Measurements from ENCODE around the gene RBM4. TPM values are rescaled to one million over a fixed set of nuclear protein-coding genes. Genes with fewer than 3 reads are reported as not detected.

RBM4 gene
- total and polyA plus RNA-seq, 2 of the 4 experiments (the other 2 are of a cell fraction) = 165 to 198 TPM

- Histone ChIP-seq H2AK9ac (replicated peaks; ENCODE audit: low read depth, low read length, poor library complexity) (no peak overlapping the region), H3K9ac (ENCODE audit: low read depth, low read length) (no peak overlapping the region), H2AK5ac (ENCODE audit: low read depth, low read length) (no peak overlapping the region), H3K23ac (ENCODE audit: low read depth, low read length) (no peak overlapping the region), H2BK5ac (ENCODE audit: low read depth, low read length, poor library complexity, severe bottlenecking) (no peak overlapping the region), H3K27me3 (ENCODE audit: control insufficient read depth, insufficient read depth, low read length) (no peaks in the 10 kb centered on the region; the same call in 1 of the 2 replicates), H3K36me3 (ENCODE audit: control insufficient read depth, insufficient read depth, low read length) (0 out of 2 replicates have a peak, but pooled peaks cover 1% of the 10 kb centered on the region), H3K18ac (ENCODE audit: low read depth, low read length) (no peak overlapping the region), H3K14ac (replicated peaks; ENCODE audit: low read depth, low read length) (no peak overlapping the region), H3K9me3 (ENCODE audit: control insufficient read depth, insufficient read depth, low read length) (no peaks in the 10 kb centered on the region), H4K91ac (ENCODE audit: insufficient read depth, low read depth, low read length) (no peak overlapping the region), H4K20me1 (ENCODE audit: insufficient read depth, low read length) (no peaks in the 10 kb centered on the region; the same call in 1 of the 2 replicates), H3K4me3 (ENCODE audit: insufficient read depth, low read depth, low read length) (no peak overlapping the region), H2BK15ac (ENCODE audit: low read depth, low read length) (no peak overlapping the region), H3K79me1 (ENCODE audit: low read depth in 1 of 2, low read length in 2 of 2) (no peaks in the 10 kb centered on the region), H3K4ac (ENCODE audit: low read depth, low read length) (no peak overlapping the region), H3K4me2 (ENCODE audit: low read depth, low read length) (no peak overlapping the region), H3K4me1 (ENCODE audit: control insufficient read depth, insufficient read depth, low read length) (no peaks in the 10 kb centered on the region), H3K56ac (ENCODE audit: extremely low read depth, insufficient read depth, low read length) (no peak overlapping the region), H4K5ac (ENCODE audit: low read depth, low read length) (no peak overlapping the region), H3K27ac (ENCODE audit: insufficient read depth, low read length) (no peak overlapping the region), H2BK20ac (ENCODE audit: low read depth, low read length) (no peak overlapping the region), H4K8ac (ENCODE audit: low read depth in 2 of 2, low read length in 2 of 2) (no peak overlapping the region), H2AFZ (replicated peaks; ENCODE audit: low read length, poor library complexity) (no peak overlapping the region), H3K9me1 (ENCODE audit: insufficient read depth, low read length) (no peaks in the 10 kb centered on the region), H2BK120ac (ENCODE audit: low read depth, low read length) (no peak overlapping the region)
- in situ Hi-C loops (cut with MboI; ENCODE audit: low sequenced_read_pairs) (loop anchor here (10.0 kb wide), 1 partner anchor 281 kb away; no protein-coding TSS in a partner anchor), dilution Hi-C loops (cut with HindIII; ENCODE audit: low sequenced_read_pairs, unreplicated experiment) (no loop called here), intact Hi-C loops (cut with micrococcal nuclease) (no loop called here)
- ATAC-seq (ENCODE audit: low read depth) = no peak
- POLR2A ChIA-PET (ENCODE audit: unreplicated experiment) = no interaction called here
- no peak for DNase-seq
- WGBS, 2 experiments (ENCODE audit: extremely low coverage in 2 of 2, insufficient read length in 1 of 2) = 83% methylated on average over 6 of the region's 15 CpGs; no CpG with 5 or more reads in 1 of the 2 experiments
- CTCF ChIA-PET = no interaction called here
- TF ChIP-seq CHD1 (IDR thresholded peaks at IDR 0.05; ENCODE audit: low read depth, low read length) (no peak), RCOR1 (IDR thresholded peaks at IDR 0.05; ENCODE audit: insufficient replicate concordance, low read length) (no peak), POLR2A (IDR thresholded peaks at IDR 0.05; ENCODE audit: low read depth, low read length) (no peak), RAD21 (IDR thresholded peaks at IDR 0.05; ENCODE audit: low read length) (no peak), CEBPB (IDR thresholded peaks at IDR 0.05; ENCODE audit: low read depth, low read length) (no peak), ELK1 (IDR thresholded peaks at IDR 0.05; ENCODE audit: borderline replicate concordance, low read depth, low read length) (no peak), SMC3 (IDR thresholded peaks at IDR 0.05; ENCODE audit: low read depth, low read length) (no peak), MAFK (IDR thresholded peaks at IDR 0.05; ENCODE audit: low read depth, low read length) (no peak), FOS (IDR thresholded peaks at IDR 0.05; ENCODE audit: low read depth, low read length) (no peak), CTCF (conservative IDR thresholded peaks at IDR 0.05; ENCODE audit: low read depth, low read length) (no peak), USF2 (IDR thresholded peaks at IDR 0.05; ENCODE audit: low read depth, low read length) (no peak)
- BruUV-seq (replicated peaks) = no TSS peak
Observed at GRCh38 chr11:66686100-66686785, 47.7 kb downstream of the RBM4 start.
